Mucosa of descending colon (tissue), 3 donors: ENCODE measurements around the gene MAML3. TPM values are rescaled to one million over a fixed set of nuclear protein-coding genes. Genes with fewer than 3 reads are reported as not detected.

ENCODE experiments used
- ATAC-seq: fragments of 200-7000 bp; cut with Tn5 transposase; one replicate; pipeline ENCODE4 v1.9.1; 2020; ENCODE audit warnings: mild to moderate bottlenecking, moderate library complexity
- DNase-seq, 3 donors: peaks; one replicate each; pipeline ENCODE4 v3.0.0-alpha.2; 2020
- H3K36me3 ChIP-seq: fragments of 200-600 bp; one replicate; pipeline ENCODE4 v1.8.0; 2021; ENCODE audit warnings: low read depth, mild to moderate bottlenecking
- H3K4me1 ChIP-seq: fragments of 200-600 bp; one replicate; pipeline ENCODE4 v1.8.0; 2021; ENCODE audit warnings: low read depth, mild to moderate bottlenecking
- H3K4me3 ChIP-seq: fragments of 200-600 bp; one replicate; pipeline ENCODE4 v1.8.0; 2021; ENCODE audit warnings: mild to moderate bottlenecking
- H3K9me3 ChIP-seq: fragments of 200-600 bp; one replicate; pipeline ENCODE4 v1.8.0; 2021; ENCODE audit warnings: mild to moderate bottlenecking
- intact Hi-C, 2 donors: fragments of 100-400 bp; cut with DNase I in 1 of 2; cut with micrococcal nuclease in 1 of 2; formaldehyde crosslinking; loops; one replicate each; pipeline versions ENCODE4 v1.11.0 to v1.11.1; 2022; cut with DNase I, micrococcal nuclease
- total RNA-seq, 3 donors: library from RNA; stranded (reverse); fragmentation: NEBNext Ultra II Directional in 2 of 3; extraction: Animal tissue kit (Norgen Biotek cat#: 25700) in 2 of 3; gene quantifications; one replicate each; pipeline versions ENCODE4 v1.2.1 to v1.2.4, GENCODE V29; 2021 to 2023
- TF ChIP-seq, protein P1 (sequence below): fragments of 200-600 bp; IDR thresholded peaks from one replicate; pipeline ENCODE4 v1.8.0; 2022; ENCODE audit warnings: antibody characterized with exemption, mild to moderate bottlenecking
- donor health status: DM: no; HTN: no; CAD: no; lungs with moderate emphysema.
- donor health status: DM: no; HTN: no; CAD: no.
- donor health status: DM: no; HTN: yes; CAD: no.

MAML3 gene
- total RNA-seq, 3 donors from 2014 or later: 10.4 to 23.5 (median 14.8) TPM

GRCh38 chr4:139725236-139725635, 428.7 kb downstream of the MAML3 start:
- no peak for ATAC-seq
- no peak for DNase-seq
- Histone ChIP-seq H3K9me3 (no peaks in the 10 kb centered on the region), H3K4me3 (no peak overlapping the region), H3K4me1 (peaks cover 5% of the 10 kb centered on the region), H3K36me3 (no peaks in the 10 kb centered on the region)
- TF ChIP-seq, protein P1, sequence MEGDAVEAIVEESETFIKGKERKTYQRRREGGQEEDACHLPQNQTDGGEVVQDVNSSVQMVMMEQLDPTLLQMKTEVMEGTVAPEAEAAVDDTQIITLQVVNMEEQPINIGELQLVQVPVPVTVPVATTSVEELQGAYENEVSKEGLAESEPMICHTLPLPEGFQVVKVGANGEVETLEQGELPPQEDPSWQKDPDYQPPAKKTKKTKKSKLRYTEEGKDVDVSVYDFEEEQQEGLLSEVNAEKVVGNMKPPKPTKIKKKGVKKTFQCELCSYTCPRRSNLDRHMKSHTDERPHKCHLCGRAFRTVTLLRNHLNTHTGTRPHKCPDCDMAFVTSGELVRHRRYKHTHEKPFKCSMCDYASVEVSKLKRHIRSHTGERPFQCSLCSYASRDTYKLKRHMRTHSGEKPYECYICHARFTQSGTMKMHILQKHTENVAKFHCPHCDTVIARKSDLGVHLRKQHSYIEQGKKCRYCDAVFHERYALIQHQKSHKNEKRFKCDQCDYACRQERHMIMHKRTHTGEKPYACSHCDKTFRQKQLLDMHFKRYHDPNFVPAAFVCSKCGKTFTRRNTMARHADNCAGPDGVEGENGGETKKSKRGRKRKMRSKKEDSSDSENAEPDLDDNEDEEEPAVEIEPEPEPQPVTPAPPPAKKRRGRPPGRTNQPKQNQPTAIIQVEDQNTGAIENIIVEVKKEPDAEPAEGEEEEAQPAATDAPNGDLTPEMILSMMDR: no peak
- intact Hi-C loops: no loop called here

DNA sequence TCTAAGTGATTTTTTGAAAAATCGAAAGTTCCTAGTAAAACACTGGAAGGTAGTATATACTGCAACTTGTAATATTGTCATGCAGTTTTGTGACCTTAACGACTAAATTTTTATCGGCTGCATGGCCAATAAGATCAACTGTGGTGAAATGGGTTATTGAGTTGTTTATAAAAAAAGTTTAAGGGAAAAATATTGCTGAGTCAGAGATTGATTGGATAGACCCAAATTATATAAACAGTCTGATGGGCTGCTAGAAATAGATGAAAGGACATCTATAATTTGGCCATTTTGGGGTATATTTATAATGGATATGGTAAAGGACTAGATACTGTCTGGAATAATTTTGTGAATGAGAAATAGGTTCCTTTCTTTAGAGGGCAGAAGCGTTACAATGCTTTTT, 432.2 kb downstream of the MAML3 start:
- no peak for ATAC-seq
- Histone ChIP-seq H3K4me1 (no peaks in the 10 kb centered on the region), H3K9me3 (no peaks in the 10 kb centered on the region), H3K36me3 (no peaks in the 10 kb centered on the region), H3K4me3 (no peak overlapping the region)
- intact Hi-C loops: no loop called here
- no peak for DNase-seq
- TF ChIP-seq, protein P1: no peak

DNA sequence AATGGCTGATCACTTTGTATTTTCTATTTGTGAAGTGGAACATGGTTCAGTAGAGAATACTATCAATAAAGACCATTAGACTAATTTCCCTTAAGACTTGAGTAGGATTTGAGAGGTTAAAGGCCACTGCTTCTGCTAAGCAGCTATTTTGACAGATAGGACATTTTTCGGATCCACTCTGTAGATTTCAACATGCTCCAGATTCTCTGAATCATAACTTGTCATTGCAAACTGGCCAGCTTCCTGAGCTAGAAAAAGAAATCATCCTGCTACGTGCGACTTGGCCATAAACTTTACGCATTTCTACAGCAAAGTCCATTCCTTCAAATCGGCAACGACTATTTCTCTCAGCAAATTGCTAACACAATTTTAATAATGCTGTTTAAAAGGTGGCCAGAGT, 433.2 kb downstream of the MAML3 start:
- H3K9me3 ChIP-seq: no peaks in the 10 kb centered on the region
- intact Hi-C loops: no loop called here
- H3K4me3 ChIP-seq: no peak overlapping the region

DNA sequence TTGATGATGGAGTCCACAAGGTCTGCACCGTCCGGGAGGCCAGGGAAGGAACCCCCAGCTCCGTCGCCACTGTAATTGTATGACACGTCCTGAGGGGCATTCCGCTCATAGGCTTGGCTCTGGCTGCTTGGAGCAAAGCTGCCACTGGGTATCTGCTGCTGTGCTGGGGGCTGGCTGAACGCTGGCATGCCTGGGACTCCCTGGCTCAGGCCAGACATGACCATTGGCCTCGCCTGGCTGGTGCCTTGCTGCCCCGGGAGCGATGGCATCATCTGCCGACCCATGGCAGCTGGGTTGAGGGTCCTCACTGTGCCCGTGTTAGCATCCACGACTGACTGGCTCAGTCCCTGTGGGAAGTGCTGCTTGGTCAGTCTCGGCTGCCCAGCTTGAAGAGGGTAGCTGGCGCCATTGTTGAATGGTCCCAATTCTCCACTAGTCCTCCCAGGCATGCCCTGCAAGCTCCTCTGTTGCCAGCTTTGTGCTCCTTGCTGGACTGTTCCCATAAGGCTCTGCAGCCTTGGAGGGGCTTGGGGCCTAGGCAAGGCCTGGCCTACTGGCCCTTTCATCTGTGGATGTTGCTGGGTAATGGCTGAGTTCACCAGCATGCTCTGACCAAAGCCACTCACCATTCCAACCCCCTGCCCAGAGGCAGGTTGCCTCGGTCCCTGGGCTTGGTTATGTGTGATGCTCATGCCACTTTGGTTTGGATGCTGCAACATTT, 434.4 kb downstream of the MAML3 start:
- Histone ChIP-seq H3K4me3 (no peak overlapping the region), H3K4me1 (no peaks in the 10 kb centered on the region), H3K9me3 (no peaks in the 10 kb centered on the region), H3K36me3 (no peaks in the 10 kb centered on the region)
- DNase-seq (no peak), ATAC-seq (no peak)
- intact Hi-C loops: no loop called here
- TF ChIP-seq, protein P1: no peak

More for the DNA sequence above, 433.2 kb downstream of the MAML3 start:
- DNase-seq (no peak), ATAC-seq (no peak)
- no peaks in the 10 kb centered on the region for H3K36me3 ChIP-seq
- H3K4me1 ChIP-seq: no peaks in the 10 kb centered on the region
- TF ChIP-seq, protein P1: no peak

- no peak for ATAC-seq
- TF ChIP-seq, protein P1: no peak
- intact Hi-C loops: no loop called here
Measured at GRCh38 chr4:139718833-139719232, 435.2 kb downstream of the MAML3 start.

More at GRCh38 chr4:139718833-139719232, 435.2 kb downstream of the MAML3 start:
- Histone ChIP-seq H3K9me3 (no peaks in the 10 kb centered on the region), H3K4me1 (no peaks in the 10 kb centered on the region), H3K36me3 (no peaks in the 10 kb centered on the region), H3K4me3 (no peak overlapping the region)
- no peak for DNase-seq
